GM12875 (cell line): Measurements from ENCODE around the gene PTBP3.

ENCODE experiments used
- H3K4me3 ChIP-seq: one replicate; pipeline ENCODE4 v1.5.1; 2011; ENCODE audit warnings: low read depth, low read length, control low read depth
- CTCF ChIP-seq: IDR thresholded peaks from 2 replicates; pipeline ENCODE4 v1.5.1; 2011; ENCODE audit warnings: low read depth, mild to moderate bottlenecking, control low read depth, inconsistent platforms, low read length, moderate library complexity, borderline replicate concordance; ENCODE audit not compliant: insufficient read depth

PTBP3 gene

GRCh38 chr9:112173489-112174221 lies 159.8 kb downstream of the PTBP3 start:
- no peak overlapping the region for H3K4me3 ChIP-seq
- TF ChIP-seq CTCF, result no peak

- TF ChIP-seq CTCF, result no peak
- no peak overlapping the region for H3K4me3 ChIP-seq
Observed at GRCh38 chr9:112170968-112171367, 162.5 kb downstream of the PTBP3 start.

GRCh38 chr9:112170235-112170634 lies 163.2 kb downstream of the PTBP3 start:
- H3K4me3 ChIP-seq, result no peak overlapping the region
- TF ChIP-seq CTCF, result no peak

- no peak overlapping the region for H3K4me3 ChIP-seq
- no peak for TF ChIP-seq CTCF
Observed at GRCh38 chr9:112169368-112169767, 164.1 kb downstream of the PTBP3 start.

- H3K4me3 ChIP-seq, result no peak overlapping the region
- TF ChIP-seq CTCF, result no peak
Observed at GRCh38 chr9:112168197-112168596, 165.2 kb downstream of the PTBP3 start.
